HEK293 (cell line): ENCODE data around the gene SPAAR.

Source experiments
- CTCF ChIA-PET: fragments of 350-600 bp; formaldehyde crosslinking; extraction: SDS; loops from one replicate; lab custom pipeline; 2021; ENCODE audit warnings: antibody characterized with exemption; lab: Yijun Ruan, JAX
- POLR2A ChIA-PET: fragments of 300-600 bp; formaldehyde crosslinking; extraction: SDS; loops from one replicate; lab custom pipeline; 2020; ENCODE audit warnings: antibody characterized with exemption, inconsistent platforms; lab: Yijun Ruan, JAX
- H3K27ac ChIP-seq: fragments of 200-500 bp; sonication (Bioruptor generic); 2 replicates; pipeline ENCODE4 v1.5.1; 2014; ENCODE audit warnings: low read depth, low read length, control low read depth, inconsistent platforms; ENCODE audit errors: extremely low read depth
- H3K36me3 ChIP-seq, 2 experiments: fragments of 200-500 bp in 1 of 2; sonication (Bioruptor generic) in 1 of 2; 1 replicate in 1 of 2; 2 replicates in 1 of 2; pipeline ENCODE4 v1.5.1; 2014 to 2017; ENCODE audit warnings: inconsistent platforms in 2 of 2, low read length in 2 of 2; ENCODE audit not compliant: control insufficient read depth in 2 of 2, insufficient read depth in 1 of 2
- H3K4me1 ChIP-seq: fragments of 200-500 bp; sonication (Bioruptor generic); 2 replicates; pipeline ENCODE4 v1.5.1; 2014; ENCODE audit warnings: mild to moderate bottlenecking, low read length, inconsistent platforms; ENCODE audit not compliant: control insufficient read depth, insufficient read depth
- H3K4me3 ChIP-seq: 2 replicates; pipeline ENCODE4 v1.5.1; 2011; ENCODE audit warnings: low read depth, mild to moderate bottlenecking, control low read depth, low read length, moderate library complexity
- H3K9me3 ChIP-seq: fragments of 200-500 bp; sonication (Bioruptor generic); 2 replicates; pipeline ENCODE4 v1.5.1; 2014; ENCODE audit warnings: low read depth, low read length, inconsistent platforms; ENCODE audit not compliant: control insufficient read depth, insufficient read depth
- SALL2 ChIP-seq: fragments of 450-650 bp; formaldehyde crosslinking; IDR thresholded peaks from 2 replicates; pipeline ENCODE4 v1.5.0; 2017; ENCODE audit warnings: missing biosample characterization, mild to moderate bottlenecking, missing genetic modification characterization, borderline replicate concordance
- WT1 ChIP-seq: fragments of 450-650 bp; formaldehyde crosslinking; IDR thresholded peaks from 2 replicates; pipeline ENCODE4 v1.5.1; 2016; ENCODE audit warnings: missing biosample characterization, missing genetic modification characterization
- ZBTB20 ChIP-seq: fragments of 450-650 bp; formaldehyde crosslinking; IDR thresholded peaks from 2 replicates; pipeline ENCODE4 v1.5.1; 2016; ENCODE audit warnings: missing biosample characterization, missing genetic modification characterization
- ZFHX2 ChIP-seq: fragments of 450-650 bp; formaldehyde crosslinking; conservative IDR thresholded peaks from 2 replicates; pipeline ENCODE4 v1.5.1; 2016; ENCODE audit warnings: missing biosample characterization, missing genetic modification characterization
- ZNF214 ChIP-seq: fragments of 450-650 bp; formaldehyde crosslinking; IDR thresholded peaks from 2 replicates; pipeline ENCODE4 v1.5.1; 2017; ENCODE audit warnings: missing biosample characterization, mild to moderate bottlenecking, missing genetic modification characterization, borderline replicate concordance
- ZNF274 ChIP-seq, 2 experiments: fragments of 200-500 bp in 1 of 2; fragments of 450-650 bp in 1 of 2; sonication (Bioruptor generic) in 1 of 2; formaldehyde crosslinking in 1 of 2; IDR thresholded peaks; 2 replicates each; pipeline versions ENCODE4 v1.5.1 to v1.6.1; 2014 to 2016; ENCODE audit warnings: borderline replicate concordance in 1 of 2, inconsistent platforms in 1 of 2, low read length in 1 of 2, missing biosample characterization in 1 of 2, missing genetic modification characterization in 1 of 2
- ZNF354C ChIP-seq: fragments of 450-650 bp; formaldehyde crosslinking; IDR thresholded peaks from 2 replicates; pipeline ENCODE4 v1.5.1; 2016; ENCODE audit warnings: missing biosample characterization, missing genetic modification characterization, low read depth, borderline replicate concordance
- ZNF473 ChIP-seq: fragments of 450-650 bp; formaldehyde crosslinking; IDR thresholded peaks from 2 replicates; pipeline ENCODE4 v1.5.1; 2017; ENCODE audit warnings: missing biosample characterization, missing genetic modification characterization
- ZNF626 ChIP-seq: fragments of 450-650 bp; sonication (Bioruptor Pico); formaldehyde crosslinking; IDR thresholded peaks from 2 replicates; pipeline ENCODE4 v1.5.1; 2018; ENCODE audit warnings: missing biosample characterization, missing genetic modification characterization, inconsistent platforms
- ZNF654 ChIP-seq: fragments of 450-650 bp; formaldehyde crosslinking; IDR thresholded peaks from 2 replicates; pipeline ENCODE4 v1.5.1; 2016; ENCODE audit warnings: low read depth, missing biosample characterization, missing genetic modification characterization
- ZNF660 ChIP-seq: fragments of 450-650 bp; IDR thresholded peaks from 2 replicates; pipeline ENCODE4 v1.5.1; 2018; ENCODE audit warnings: missing biosample characterization, mild to moderate bottlenecking, missing genetic modification characterization
- TF ChIP-seq, protein P1 (sequence below): fragments of 450-650 bp; IDR thresholded peaks from 2 replicates; pipeline ENCODE4 v1.5.1; 2018; ENCODE audit warnings: missing biosample characterization, mild to moderate bottlenecking, missing genetic modification characterization
- TF ChIP-seq, protein P2 (sequence below): fragments of 450-650 bp; formaldehyde crosslinking; IDR thresholded peaks from 2 replicates; pipeline ENCODE4 v1.5.1; 2016; ENCODE audit warnings: missing biosample characterization, missing genetic modification characterization

Gene SPAAR

DNA sequence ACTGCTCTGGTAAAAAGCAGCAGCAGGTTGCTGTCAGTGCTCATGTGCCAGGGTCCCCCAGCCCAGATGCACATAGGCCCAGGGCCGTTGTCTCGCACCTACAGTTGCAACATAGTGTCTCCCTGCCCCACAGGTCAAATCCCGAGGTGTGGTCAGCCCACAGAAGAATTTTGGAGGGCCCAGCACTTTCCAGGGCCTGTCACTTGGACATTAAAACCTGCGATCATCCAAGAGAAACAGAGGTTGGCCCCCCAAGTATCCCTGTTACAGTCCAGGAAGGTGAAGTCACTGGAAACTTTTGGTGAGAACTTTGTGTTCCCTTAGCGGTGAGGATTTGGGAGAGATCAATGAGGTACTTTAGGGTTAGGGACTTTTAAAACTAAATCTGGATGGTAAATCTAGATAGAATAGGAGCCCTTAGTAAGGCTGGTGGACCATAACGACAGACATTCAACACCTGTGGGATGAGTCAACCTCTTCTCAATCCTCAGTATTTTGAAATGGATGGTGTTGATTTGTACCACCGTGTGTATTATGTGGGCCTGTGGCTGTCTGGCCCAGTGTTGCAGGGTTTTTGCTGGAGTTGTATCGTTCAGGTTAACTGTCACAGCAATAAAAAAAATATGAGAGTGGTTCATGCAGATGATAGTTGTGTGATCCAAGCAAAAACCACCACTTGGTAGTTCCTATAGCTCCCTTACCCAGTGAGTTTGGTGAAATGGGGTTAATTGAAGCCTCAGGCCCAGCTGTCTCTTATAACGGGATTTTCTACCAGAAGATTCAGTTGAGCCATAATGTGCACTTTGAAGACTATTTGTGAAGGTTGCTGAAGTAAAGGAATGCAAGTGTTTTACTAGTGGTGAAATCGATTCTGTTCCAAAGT lies 29.4 kb downstream of the SPAAR start:
- Histone ChIP-seq H3K4me1 (no peaks in the 10 kb centered on the region), H3K36me3 (no peaks in the 10 kb centered on the region), H3K27ac (no peak overlapping the region), H3K9me3 (no peaks in the 10 kb centered on the region), H3K4me3 (no peak overlapping the region)
- TF ChIP-seq ZNF654 (no peak), ZNF354C (tag by site-specific recombination) (no peak), ZNF660 (tag by site-specific recombination) (no peak)
- TF ChIP-seq, protein P1, sequence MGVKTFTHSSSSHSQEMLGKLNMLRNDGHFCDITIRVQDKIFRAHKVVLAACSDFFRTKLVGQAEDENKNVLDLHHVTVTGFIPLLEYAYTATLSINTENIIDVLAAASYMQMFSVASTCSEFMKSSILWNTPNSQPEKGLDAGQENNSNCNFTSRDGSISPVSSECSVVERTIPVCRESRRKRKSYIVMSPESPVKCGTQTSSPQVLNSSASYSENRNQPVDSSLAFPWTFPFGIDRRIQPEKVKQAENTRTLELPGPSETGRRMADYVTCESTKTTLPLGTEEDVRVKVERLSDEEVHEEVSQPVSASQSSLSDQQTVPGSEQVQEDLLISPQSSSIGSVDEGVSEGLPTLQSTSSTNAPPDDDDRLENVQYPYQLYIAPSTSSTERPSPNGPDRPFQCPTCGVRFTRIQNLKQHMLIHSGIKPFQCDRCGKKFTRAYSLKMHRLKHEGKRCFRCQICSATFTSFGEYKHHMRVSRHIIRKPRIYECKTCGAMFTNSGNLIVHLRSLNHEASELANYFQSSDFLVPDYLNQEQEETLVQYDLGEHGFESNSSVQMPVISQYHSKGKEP, result no peak
- CTCF ChIA-PET, result interaction anchor here (1.1 to 8.7 kb wide), 4 partner anchors 7 to 148 kb away, joined by 3 to 46 read pairs (median 7); no protein-coding TSS in a partner anchor
- POLR2A ChIA-PET, result interaction anchor here (1.1 kb wide), 1 partner anchor 252 kb away, joined by 3 read pairs; the partner anchor contains the start of gene CLTA

DNA sequence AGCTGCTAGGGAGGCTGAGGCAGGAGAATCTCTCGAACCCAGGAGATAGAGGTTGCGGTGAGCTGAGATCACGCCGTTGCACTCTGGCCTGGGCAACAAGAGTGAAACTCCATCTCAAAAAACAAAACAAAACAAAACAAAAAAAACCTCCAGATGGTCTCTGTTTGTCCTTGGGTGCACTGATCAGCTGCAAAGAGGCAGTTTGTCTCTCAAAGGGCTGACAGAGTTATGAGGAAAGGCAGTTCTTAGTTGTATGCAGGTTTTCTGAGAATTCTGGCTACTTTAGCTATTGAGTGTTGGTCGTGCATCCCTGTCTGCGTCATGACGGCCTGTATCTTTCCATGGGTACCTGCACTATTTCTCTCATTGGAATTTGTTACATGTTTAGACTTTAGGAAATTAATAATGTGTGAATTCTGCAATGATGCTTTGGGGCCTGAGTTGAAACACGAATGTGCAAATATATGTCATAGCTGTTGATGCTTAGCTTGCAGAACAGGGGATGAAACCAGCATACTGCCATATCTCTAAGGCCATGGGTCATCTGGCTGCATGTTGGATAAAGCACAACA lies 30.5 kb downstream of the SPAAR start:
- no peaks in the 10 kb centered on the region for H3K9me3 ChIP-seq
- ChIA-PET POLR2A (interaction anchor here (1.1 kb wide), 1 partner anchor 251 kb away, joined by 3 read pairs; the partner anchor contains the start of gene CLTA), CTCF (interaction anchor here (0.6 to 2.1 kb wide), 9 partner anchors 15 to 150 kb away, joined by 3 to 10 read pairs (median 3); no protein-coding TSS in a partner anchor)
- TF ChIP-seq, protein P1, result no peak
- no peak for TF ChIP-seq SALL2 (tag by site-specific recombination)
- TF ChIP-seq, protein P2, sequence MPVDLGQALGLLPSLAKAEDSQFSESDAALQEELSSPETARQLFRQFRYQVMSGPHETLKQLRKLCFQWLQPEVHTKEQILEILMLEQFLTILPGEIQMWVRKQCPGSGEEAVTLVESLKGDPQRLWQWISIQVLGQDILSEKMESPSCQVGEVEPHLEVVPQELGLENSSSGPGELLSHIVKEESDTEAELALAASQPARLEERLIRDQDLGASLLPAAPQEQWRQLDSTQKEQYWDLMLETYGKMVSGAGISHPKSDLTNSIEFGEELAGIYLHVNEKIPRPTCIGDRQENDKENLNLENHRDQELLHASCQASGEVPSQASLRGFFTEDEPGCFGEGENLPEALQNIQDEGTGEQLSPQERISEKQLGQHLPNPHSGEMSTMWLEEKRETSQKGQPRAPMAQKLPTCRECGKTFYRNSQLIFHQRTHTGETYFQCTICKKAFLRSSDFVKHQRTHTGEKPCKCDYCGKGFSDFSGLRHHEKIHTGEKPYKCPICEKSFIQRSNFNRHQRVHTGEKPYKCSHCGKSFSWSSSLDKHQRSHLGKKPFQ, result no peak
- TF ChIP-seq ZNF473 (tag by site-specific recombination), result no peak
- H3K36me3 ChIP-seq, result no peaks in the 10 kb centered on the region
- no peaks in the 10 kb centered on the region for H3K4me1 ChIP-seq
- no peak overlapping the region for H3K27ac ChIP-seq
- no peak overlapping the region for H3K4me3 ChIP-seq

DNA sequence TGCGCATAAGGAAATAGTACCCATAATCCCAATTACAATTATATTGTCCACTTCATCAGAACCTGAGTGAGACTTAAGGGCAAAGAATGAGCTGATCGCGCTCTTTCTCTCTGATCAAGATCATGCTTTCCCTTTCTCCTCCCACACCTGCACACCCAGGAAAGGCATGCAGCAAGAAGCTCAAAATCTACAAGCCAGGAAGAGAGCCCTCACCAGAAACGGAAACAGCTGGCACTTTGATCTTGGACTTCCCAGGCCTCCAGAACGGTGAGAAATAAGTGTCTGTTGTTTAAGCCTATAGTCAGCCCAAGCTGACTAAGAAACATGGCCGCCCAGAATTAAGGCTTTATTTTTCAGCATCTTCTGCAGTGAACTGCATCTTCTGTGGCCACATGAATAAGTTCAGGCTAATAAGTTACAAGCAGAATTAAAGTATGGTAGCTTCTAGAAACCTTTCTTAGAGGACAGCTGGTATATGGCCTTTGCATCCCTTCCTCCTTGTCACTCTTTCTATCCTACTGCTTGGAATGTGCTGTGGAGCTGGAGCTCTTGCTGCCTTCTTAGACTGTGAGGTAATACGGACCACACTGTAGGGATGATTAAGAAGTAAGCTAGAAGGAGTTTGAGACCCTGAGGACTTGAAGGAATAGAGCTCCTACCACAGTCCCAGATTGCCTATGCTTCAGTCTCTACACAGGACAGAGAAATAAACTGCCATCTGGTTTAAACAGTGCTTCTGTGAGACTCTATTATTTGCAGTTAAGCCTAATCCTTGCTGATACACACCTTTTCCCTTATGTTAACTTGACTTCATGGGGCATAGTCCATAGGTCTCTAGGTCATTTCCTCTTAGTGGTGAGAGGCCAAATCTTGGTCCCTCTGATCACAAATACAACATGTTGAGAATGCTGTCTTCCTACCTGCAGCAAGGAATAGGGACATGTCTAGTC lies 31.4 kb downstream of the SPAAR start:
- Histone ChIP-seq H3K4me3 (no peak overlapping the region), H3K4me1 (no peaks in the 10 kb centered on the region), H3K9me3 (no peaks in the 10 kb centered on the region), H3K36me3 (no peaks in the 10 kb centered on the region), H3K27ac (no peak overlapping the region)
- TF ChIP-seq, protein P1, result no peak
- TF ChIP-seq ZBTB20 (no peak), ZNF214 (tag by site-specific recombination) (no peak), WT1 (tag by site-specific recombination) (no peak), ZFHX2 (tag by site-specific recombination) (no peak), ZNF274 (IDR thresholded peaks at IDR 0.05; ENCODE audit: low read length) (no peak), ZNF274 (tag by site-specific recombination; IDR thresholded peaks at IDR 0.05; ENCODE audit: borderline replicate concordance) (no peak), ZNF626 (tag by site-specific recombination) (no peak)
- POLR2A ChIA-PET, result no interaction called here
- CTCF ChIA-PET, result interaction anchor here (0.6 to 1.9 kb wide), 8 partner anchors 9 to 151 kb away, joined by 3 to 10 read pairs (median 4); partner anchors contain the start of gene HRCT1
